HCT116 (cell line): ENCODE results near the gene RAP2C. TPM values are rescaled to one million over a fixed set of nuclear protein-coding genes. Genes with fewer than 3 reads are reported as not detected.

ENCODE experiments used
- ATAC-seq: fragments of 200-7000 bp; cut with Tn5 transposase; 2 replicates; pipeline ENCODE4 v1.9.1; 2020; ENCODE audit warnings: mild to moderate bottlenecking, moderate library complexity
- BruUV-seq: library from RNA; stranded (reverse); fragments of 400-500 nt; replicated peaks from 2 replicates; lab custom pipeline; 2021; lab: Mats Ljungman, UMichigan
- CTCF ChIA-PET: fragments of 300-600 bp; sonication (Branson Sonifier 250); formaldehyde crosslinking; loops from one replicate; lab custom pipeline; 2021; ENCODE audit warnings: antibody characterized with exemption; lab: Charles Lee
- POLR2A ChIA-PET: fragments of 300-600, 350-600 bp; sonication (Branson Sonifier 250); formaldehyde crosslinking; loops from one replicate; lab custom pipeline; 2021; ENCODE audit warnings: antibody characterized with exemption; lab: Charles Lee
- RAD21 ChIA-PET, 2 experiments: fragments of 300-600 bp; sonication (Branson Sonifier 250); formaldehyde crosslinking; loops; one replicate each; lab custom pipeline; 2023; ENCODE audit warnings: low total read pairs in 2 of 2; ENCODE audit not compliant: uncharacterized antibody in 2 of 2, unreplicated experiment in 2 of 2, low non-redundant PET in 1 of 2; lab: Charles Lee
- DNase-seq: peaks from one replicate; pipeline ENCODE4 v3.0.0-alpha.2; 2010; ENCODE audit warnings: low read depth, low spot score
- H2AFZ ChIP-seq: fragments of 200-600 bp; shearing (Covaris generic), sonication (generic); 2 replicates; pipeline ENCODE4 v1.6.1; 2017; ENCODE audit warnings: low read depth, mixed run types, mixed read lengths, antibody characterized with exemption, low read length; ENCODE audit not compliant: poor library complexity, severe bottlenecking
- H3K27ac ChIP-seq: 2 replicates; pipeline ENCODE4 v1.5.1; 2012; ENCODE audit warnings: low read depth, low read length
- H3K27me3 ChIP-seq: fragments of 200-600 bp; sonication (generic); 2 replicates; pipeline ENCODE4 v1.6.1; 2016; ENCODE audit warnings: mixed run types, low read length, mixed read lengths; ENCODE audit not compliant: insufficient read depth
- H3K36me3 ChIP-seq, 2 experiments: fragments of 200-500 bp in 1 of 2; fragments of 200-600 bp in 1 of 2; sonication (Bioruptor generic) in 1 of 2; sonication (generic) in 1 of 2; 2 replicates each; pipeline versions ENCODE4 v1.5.1 to v1.6.1; 2014 to 2016; ENCODE audit warnings: low read length in 2 of 2, inconsistent platforms in 1 of 2, mixed read lengths in 1 of 2, mixed run types in 1 of 2; ENCODE audit not compliant: insufficient read depth in 2 of 2, control insufficient read depth in 1 of 2
- H3K4me1 ChIP-seq, 2 experiments: fragments of 200-600 bp in 1 of 2; sonication (generic) in 1 of 2; 2 replicates each; pipeline versions ENCODE4 v1.5.1 to v1.6.1; 2012 to 2017; ENCODE audit warnings: low read length in 2 of 2, inconsistent platforms in 1 of 2, mild to moderate bottlenecking in 1 of 2, mixed read lengths in 1 of 2, mixed run types in 1 of 2, moderate library complexity in 1 of 2; ENCODE audit not compliant: insufficient read depth in 2 of 2, control insufficient read depth in 1 of 2
- H3K4me2 ChIP-seq: fragments of 200-600 bp; sonication (generic); 2 replicates; pipeline ENCODE4 v1.6.1; 2017; ENCODE audit warnings: mixed run types, low read length, mixed read lengths
- H3K4me3 ChIP-seq, 2 experiments: fragments of 200-600 bp in 1 of 2; sonication (generic) in 1 of 2; replicated peaks in 1 of 2; 2 replicates each; pipeline ENCODE4 v1.5.1; 2011 to 2016; ENCODE audit warnings: low read length in 2 of 2, control low read depth in 1 of 2, low read depth in 1 of 2, mild to moderate bottlenecking in 1 of 2, mixed read lengths in 1 of 2, mixed run types in 1 of 2
- H3K79me2 ChIP-seq: fragments of 200-600 bp; sonication (generic); 2 replicates; pipeline ENCODE4 v1.6.1; 2017; ENCODE audit warnings: mild to moderate bottlenecking, mixed run types, low read length, moderate library complexity, mixed read lengths; ENCODE audit not compliant: insufficient read depth
- H3K9ac ChIP-seq: fragments of 200-600 bp; sonication (generic); 2 replicates; pipeline ENCODE4 v1.6.1; 2016; ENCODE audit warnings: low read length, mixed read lengths
- H3K9me2 ChIP-seq: fragments of 200-600 bp; sonication (generic), shearing (Covaris generic); 2 replicates; pipeline ENCODE4 v1.6.1; 2017; ENCODE audit warnings: mixed run types, mild to moderate bottlenecking, moderate library complexity; ENCODE audit not compliant: insufficient read depth
- H3K9me3 ChIP-seq, 2 experiments: fragments of 200-500 bp in 1 of 2; fragments of 200-600 bp in 1 of 2; sonication (Bioruptor generic) in 1 of 2; sonication (generic) in 1 of 2; 2 replicates each; pipeline ENCODE4 v1.6.1; 2014 to 2017; ENCODE audit warnings: low read length in 2 of 2, mixed read lengths in 2 of 2, inconsistent platforms in 1 of 2, low read depth in 1 of 2, mild to moderate bottlenecking in 1 of 2, mixed run types in 1 of 2, moderate library complexity in 1 of 2; ENCODE audit not compliant: control insufficient read depth in 1 of 2, insufficient read depth in 1 of 2
- H4K20me1 ChIP-seq: fragments of 200-600 bp; sonication (generic), shearing (Covaris generic); 2 replicates; pipeline ENCODE4 v1.6.1; 2017; ENCODE audit warnings: mixed run types, mild to moderate bottlenecking, moderate library complexity; ENCODE audit not compliant: insufficient read depth
- CBX3 ChIP-seq: IDR thresholded peaks from 2 replicates; pipeline ENCODE4 v1.6.1; 2012; ENCODE audit warnings: low read depth
- CEBPB ChIP-seq: IDR thresholded peaks from 2 replicates; pipeline ENCODE4 v1.6.1; 2012; ENCODE audit warnings: low read depth
- EGR1 ChIP-seq: IDR thresholded peaks from 2 replicates; pipeline ENCODE4 v1.6.1; 2012; ENCODE audit warnings: low read depth
- ELF1 ChIP-seq: IDR thresholded peaks from 2 replicates; pipeline ENCODE4 v1.6.1; 2012; ENCODE audit warnings: low read depth, borderline replicate concordance
- EZH2 ChIP-seq: fragments of 200-600 bp; sonication (generic); IDR thresholded peaks from 2 replicates; pipeline ENCODE4 v1.6.1; 2017; ENCODE audit warnings: antibody characterized with exemption, mixed run types
- EZH2phosphoT487 ChIP-seq: fragments of 200-600 bp; IDR thresholded peaks from 2 replicates; pipeline ENCODE4 v1.6.1; 2018; ENCODE audit warnings: antibody characterized with exemption, borderline replicate concordance
- FOSL1 ChIP-seq: IDR thresholded peaks from 2 replicates; pipeline ENCODE4 v1.6.1; 2012; ENCODE audit warnings: low read depth
- JUND ChIP-seq: IDR thresholded peaks from 2 replicates; pipeline ENCODE4 v1.6.1; 2012
- POLR2AphosphoS5 ChIP-seq: IDR thresholded peaks from 2 replicates; pipeline ENCODE4 v1.6.1; 2011; ENCODE audit warnings: mild to moderate bottlenecking, low read depth, low read length, moderate library complexity
- SIN3A ChIP-seq: IDR thresholded peaks from 2 replicates; pipeline ENCODE4 v1.6.1; 2012; ENCODE audit warnings: low read depth
- SRF ChIP-seq: IDR thresholded peaks from 2 replicates; pipeline ENCODE4 v1.6.1; 2012; ENCODE audit warnings: low read depth
- TCF7L2 ChIP-seq: IDR thresholded peaks from 2 replicates; pipeline ENCODE4 v1.7.0; 2011; ENCODE audit warnings: borderline replicate concordance, inconsistent platforms; ENCODE audit not compliant: insufficient read depth, insufficient read length; ENCODE audit errors: extremely low read depth
- YY1 ChIP-seq: IDR thresholded peaks from 2 replicates; pipeline ENCODE4 v1.6.1; 2011; ENCODE audit warnings: low read length, low read depth, moderate library complexity, mild to moderate bottlenecking; ENCODE audit not compliant: insufficient replicate concordance; ENCODE audit errors: extremely low read depth
- ZFX ChIP-seq: fragments of 450-650 bp; IDR thresholded peaks from 2 replicates; pipeline ENCODE4 v1.6.1; 2017
- ZNF274 ChIP-seq: fragments of 200-500 bp; sonication (Bioruptor generic); IDR thresholded peaks from 2 replicates; pipeline ENCODE4 v1.6.1; 2014; ENCODE audit warnings: mild to moderate bottlenecking, low read depth, low read length, inconsistent platforms
- intact Hi-C: fragments of 100-400 bp; cut with micrococcal nuclease; formaldehyde crosslinking; loops from 2 replicates; pipeline ENCODE4 v1.10.0; 2022
- total RNA-seq: library from RNA; stranded (reverse); gene quantifications from one replicate; pipeline ENCODE4 v1.2.1, GENCODE V29; 2021; ENCODE audit not compliant: unreplicated experiment
- TF ChIP-seq, protein P1 (sequence below), 3 experiments: fragments of 200-600 bp in 1 of 3; sonication (generic) in 1 of 3; IDR thresholded peaks in 2 of 3; conservative IDR thresholded peaks in 1 of 3; 2 replicates each; pipeline ENCODE4 v1.5.1; 2012 to 2017; ENCODE audit warnings: low read depth in 2 of 3, low read length in 2 of 3, antibody characterized with exemption in 1 of 3, borderline replicate concordance in 1 of 3, control low read depth in 1 of 3, mild to moderate bottlenecking in 1 of 3, mixed read lengths in 1 of 3, mixed run types in 1 of 3, moderate library complexity in 1 of 3; ENCODE audit not compliant: insufficient read depth in 1 of 3
- TF ChIP-seq, protein P2 (sequence below): IDR thresholded peaks from 2 replicates; pipeline ENCODE4 v1.6.1; 2012
- TF ChIP-seq, protein P3 (sequence below): IDR thresholded peaks from 2 replicates; pipeline ENCODE4 v1.6.1; 2012
- TF ChIP-seq, protein P4 (sequence below): IDR thresholded peaks from 2 replicates; pipeline ENCODE4 v1.6.1; 2012; ENCODE audit warnings: low read depth

Gene RAP2C
- total RNA-seq, 1 experiment from 2014 or later: 19.9 TPM

DNA sequence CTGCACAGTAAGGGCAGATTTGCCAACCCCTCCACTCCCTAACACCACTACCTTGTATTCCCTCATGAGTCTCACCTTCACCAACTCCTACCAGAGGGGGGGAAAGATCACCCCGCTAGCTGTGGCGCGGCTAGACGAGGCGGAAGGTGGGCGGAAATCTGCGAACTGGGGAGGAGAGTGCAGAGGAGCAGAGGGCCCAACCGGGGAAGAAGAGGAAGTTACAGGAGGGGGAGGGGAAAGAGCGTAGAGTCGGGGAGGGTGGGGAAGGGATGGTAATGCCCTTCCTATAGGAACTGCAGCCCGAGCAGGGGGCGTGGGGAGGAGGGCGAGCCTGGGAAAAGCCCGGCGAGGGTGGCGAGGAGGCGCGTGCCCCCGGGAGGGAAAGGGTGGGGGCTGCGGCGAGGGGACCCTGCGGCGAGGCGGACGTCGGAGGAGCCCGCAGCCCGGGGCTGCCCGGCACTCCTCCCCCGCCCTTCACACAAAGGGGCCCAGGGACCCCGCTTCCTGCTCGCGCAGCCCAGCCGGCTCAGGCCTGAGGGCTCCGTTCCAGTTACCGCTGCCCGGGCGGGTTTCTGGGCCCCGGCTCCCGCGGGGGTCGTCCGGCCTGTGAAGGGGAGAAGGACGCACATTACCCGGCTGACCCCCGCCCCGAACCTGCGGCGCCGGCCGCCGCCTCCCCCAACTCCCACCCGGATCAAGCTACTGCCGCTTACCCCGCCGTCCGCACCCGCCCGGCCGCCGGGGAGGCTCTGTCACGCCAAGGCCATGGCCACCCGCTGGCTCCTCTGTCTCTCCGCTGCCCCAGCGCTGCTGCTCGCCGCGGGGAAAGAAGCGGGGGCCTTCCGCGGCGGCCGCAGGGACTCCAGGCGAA is 1.8 kb downstream of the RAP2C start:
- Histone ChIP-seq H3K4me2 (peak overlapping the region; percentile 76), H3K79me2 (peaks cover 39% of the 10 kb centered on the region), H4K20me1 (no peaks in the 10 kb centered on the region), H3K9me2 (no peaks in the 10 kb centered on the region), H3K27me3 (no peaks in the 10 kb centered on the region), H3K9me3 (no peaks in the 10 kb centered on the region), H3K36me3 (peaks cover 0 to 6% of the 10 kb centered on the region in 2 experiments; a peak in 2 of 4 replicates), H3K4me3 (peak overlapping the region; percentile 66 to 75), H3K27ac (peak overlapping the region; percentile 80), H3K4me1 (peaks cover 0 to 11% of the 10 kb centered on the region in 2 experiments; a peak in 3 of 4 replicates), H3K9ac (peak overlapping the region; percentile 74), H2AFZ (no peak overlapping the region)
- ChIA-PET POLR2A (interaction anchor here (0.6 kb wide), 1 partner anchor 374 kb away, joined by 4 read pairs; no protein-coding TSS in a partner anchor), RAD21 (no interaction called here), CTCF (interaction anchor here (3.1 kb wide), 1 partner anchor 125 kb away, joined by 38 read pairs; no protein-coding TSS in a partner anchor)
- no TSS peak for BruUV-seq
- ATAC-seq (peak; percentile 81), DNase-seq (peak; percentile 74)
- intact Hi-C loops: loop anchor here (2.0 kb wide), 1 partner anchor 195 kb away; the partner anchor contains the start of gene STK26
- TF ChIP-seq, protein P1, sequence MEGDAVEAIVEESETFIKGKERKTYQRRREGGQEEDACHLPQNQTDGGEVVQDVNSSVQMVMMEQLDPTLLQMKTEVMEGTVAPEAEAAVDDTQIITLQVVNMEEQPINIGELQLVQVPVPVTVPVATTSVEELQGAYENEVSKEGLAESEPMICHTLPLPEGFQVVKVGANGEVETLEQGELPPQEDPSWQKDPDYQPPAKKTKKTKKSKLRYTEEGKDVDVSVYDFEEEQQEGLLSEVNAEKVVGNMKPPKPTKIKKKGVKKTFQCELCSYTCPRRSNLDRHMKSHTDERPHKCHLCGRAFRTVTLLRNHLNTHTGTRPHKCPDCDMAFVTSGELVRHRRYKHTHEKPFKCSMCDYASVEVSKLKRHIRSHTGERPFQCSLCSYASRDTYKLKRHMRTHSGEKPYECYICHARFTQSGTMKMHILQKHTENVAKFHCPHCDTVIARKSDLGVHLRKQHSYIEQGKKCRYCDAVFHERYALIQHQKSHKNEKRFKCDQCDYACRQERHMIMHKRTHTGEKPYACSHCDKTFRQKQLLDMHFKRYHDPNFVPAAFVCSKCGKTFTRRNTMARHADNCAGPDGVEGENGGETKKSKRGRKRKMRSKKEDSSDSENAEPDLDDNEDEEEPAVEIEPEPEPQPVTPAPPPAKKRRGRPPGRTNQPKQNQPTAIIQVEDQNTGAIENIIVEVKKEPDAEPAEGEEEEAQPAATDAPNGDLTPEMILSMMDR (IDR thresholded peaks at IDR 0.05 in 2 of 3, conservative IDR thresholded peaks at IDR 0.05 in 1 of 3; ENCODE audit: borderline replicate concordance in 1 of 3, insufficient read depth in 1 of 3, low read depth in 2 of 3, low read length in 2 of 3): no peak
- TF ChIP-seq SIN3A (peak; percentile 35; the same call in 1 of the 2 replicates), ZFX (peak; percentile 61), ELF1 (no peak), EZH2phosphoT487 (no peak), POLR2AphosphoS5 (peak; percentile 59), CBX3 (no peak), EZH2 (no peak), ZNF274 (no peak), CEBPB (no peak), SRF (no peak), JUND (no peak), YY1 (peak; percentile 7), EGR1 (peak; percentile 79), FOSL1 (no peak), TCF7L2 (peak; percentile 15)
- TF ChIP-seq, protein P2, sequence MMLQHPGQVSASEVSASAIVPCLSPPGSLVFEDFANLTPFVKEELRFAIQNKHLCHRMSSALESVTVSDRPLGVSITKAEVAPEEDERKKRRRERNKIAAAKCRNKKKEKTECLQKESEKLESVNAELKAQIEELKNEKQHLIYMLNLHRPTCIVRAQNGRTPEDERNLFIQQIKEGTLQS: no peak
- TF ChIP-seq, protein P3, sequence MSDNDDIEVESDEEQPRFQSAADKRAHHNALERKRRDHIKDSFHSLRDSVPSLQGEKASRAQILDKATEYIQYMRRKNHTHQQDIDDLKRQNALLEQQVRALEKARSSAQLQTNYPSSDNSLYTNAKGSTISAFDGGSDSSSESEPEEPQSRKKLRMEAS: peak; percentile 28; the same call in 1 of the 2 replicates
- TF ChIP-seq, protein P4, sequence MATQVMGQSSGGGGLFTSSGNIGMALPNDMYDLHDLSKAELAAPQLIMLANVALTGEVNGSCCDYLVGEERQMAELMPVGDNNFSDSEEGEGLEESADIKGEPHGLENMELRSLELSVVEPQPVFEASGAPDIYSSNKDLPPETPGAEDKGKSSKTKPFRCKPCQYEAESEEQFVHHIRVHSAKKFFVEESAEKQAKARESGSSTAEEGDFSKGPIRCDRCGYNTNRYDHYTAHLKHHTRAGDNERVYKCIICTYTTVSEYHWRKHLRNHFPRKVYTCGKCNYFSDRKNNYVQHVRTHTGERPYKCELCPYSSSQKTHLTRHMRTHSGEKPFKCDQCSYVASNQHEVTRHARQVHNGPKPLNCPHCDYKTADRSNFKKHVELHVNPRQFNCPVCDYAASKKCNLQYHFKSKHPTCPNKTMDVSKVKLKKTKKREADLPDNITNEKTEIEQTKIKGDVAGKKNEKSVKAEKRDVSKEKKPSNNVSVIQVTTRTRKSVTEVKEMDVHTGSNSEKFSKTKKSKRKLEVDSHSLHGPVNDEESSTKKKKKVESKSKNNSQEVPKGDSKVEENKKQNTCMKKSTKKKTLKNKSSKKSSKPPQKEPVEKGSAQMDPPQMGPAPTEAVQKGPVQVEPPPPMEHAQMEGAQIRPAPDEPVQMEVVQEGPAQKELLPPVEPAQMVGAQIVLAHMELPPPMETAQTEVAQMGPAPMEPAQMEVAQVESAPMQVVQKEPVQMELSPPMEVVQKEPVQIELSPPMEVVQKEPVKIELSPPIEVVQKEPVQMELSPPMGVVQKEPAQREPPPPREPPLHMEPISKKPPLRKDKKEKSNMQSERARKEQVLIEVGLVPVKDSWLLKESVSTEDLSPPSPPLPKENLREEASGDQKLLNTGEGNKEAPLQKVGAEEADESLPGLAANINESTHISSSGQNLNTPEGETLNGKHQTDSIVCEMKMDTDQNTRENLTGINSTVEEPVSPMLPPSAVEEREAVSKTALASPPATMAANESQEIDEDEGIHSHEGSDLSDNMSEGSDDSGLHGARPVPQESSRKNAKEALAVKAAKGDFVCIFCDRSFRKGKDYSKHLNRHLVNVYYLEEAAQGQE: no peak
